NCI-H774 (cell line): ENCODE results near the gene CNST.
"Not testable (repeated sequence)": the region's sequence is repeated elsewhere in the genome, so short reads cannot be mapped to it uniquely, and the experiment has no call there.

Experiments used
- DNase-seq: peaks from one replicate; lab custom pipeline; 2025; lab: John Stamatoyannopoulos, UW

The CNST gene

GRCh38 chr1:246558041-246558440, 8.2 kb upstream of the CNST start:
- DNase-seq = no peak

GRCh38 chr1:246559310-246559709, 6.9 kb upstream of the CNST start:
- DNase-seq = no peak

- DNase-seq = not testable (repeated sequence)
Observed at GRCh38 chr1:246560833-246561232, 5.4 kb upstream of the CNST start.

DNA sequence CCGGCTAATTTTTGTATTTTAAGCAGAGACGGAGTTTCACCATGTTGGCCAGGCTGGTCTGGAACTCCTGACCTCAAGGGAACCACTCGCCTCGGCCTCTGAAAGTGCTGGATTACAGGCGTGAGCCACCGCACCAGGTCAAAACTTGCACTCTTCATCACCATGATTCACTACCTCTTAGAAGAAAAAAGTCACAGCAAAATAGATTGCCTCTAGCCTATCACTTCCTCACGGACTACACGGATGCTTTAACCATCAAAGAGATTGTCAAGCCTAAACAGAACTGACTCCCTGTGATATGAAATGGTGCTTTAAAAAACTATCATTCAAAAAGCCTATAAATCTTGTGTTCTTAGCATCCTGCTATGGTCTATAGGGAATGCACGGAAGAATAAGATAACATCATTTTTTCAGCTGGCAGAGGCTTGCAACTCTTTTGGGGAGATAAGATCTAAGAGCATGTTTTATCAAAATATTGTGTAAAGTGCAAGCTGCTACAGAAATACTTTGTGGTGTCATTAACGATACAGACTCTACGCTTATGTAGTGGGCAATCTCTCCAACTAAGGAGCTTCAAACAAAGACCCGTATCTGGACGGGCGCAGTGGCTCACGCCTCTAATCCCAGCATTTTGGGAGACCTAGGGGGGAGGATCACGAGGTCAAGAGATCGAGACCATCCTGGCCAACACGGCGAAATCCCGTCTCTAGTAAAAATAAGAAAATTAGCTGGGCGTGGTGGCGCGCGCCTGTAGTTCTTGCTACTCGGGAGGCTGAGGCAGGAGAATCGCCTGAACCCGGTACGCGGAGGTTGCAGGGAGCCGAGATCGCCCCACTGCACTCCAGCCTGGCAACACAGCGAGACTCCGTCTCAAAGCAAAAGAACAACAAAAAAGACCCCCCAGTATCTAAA, 1.2 kb upstream of the CNST start:
- DNase-seq = no peak

GRCh38 chr1:246565751-246566127, 517 bp upstream of the CNST start:
- DNase-seq = peak; percentile 52

GRCh38 chr1:246566813-246567645, 773 bp downstream of the CNST start:
- DNase-seq = no peak

- no peak for DNase-seq
Observed at GRCh38 chr1:246567646-246568235, 1.5 kb downstream of the CNST start.

GRCh38 chr1:246569248-246570238, 3.3 kb downstream of the CNST start:
- peak; percentile 73 for DNase-seq

GRCh38 chr1:246571309-246571708, 5.1 kb downstream of the CNST start:
- DNase-seq = not testable (repeated sequence)

DNA sequence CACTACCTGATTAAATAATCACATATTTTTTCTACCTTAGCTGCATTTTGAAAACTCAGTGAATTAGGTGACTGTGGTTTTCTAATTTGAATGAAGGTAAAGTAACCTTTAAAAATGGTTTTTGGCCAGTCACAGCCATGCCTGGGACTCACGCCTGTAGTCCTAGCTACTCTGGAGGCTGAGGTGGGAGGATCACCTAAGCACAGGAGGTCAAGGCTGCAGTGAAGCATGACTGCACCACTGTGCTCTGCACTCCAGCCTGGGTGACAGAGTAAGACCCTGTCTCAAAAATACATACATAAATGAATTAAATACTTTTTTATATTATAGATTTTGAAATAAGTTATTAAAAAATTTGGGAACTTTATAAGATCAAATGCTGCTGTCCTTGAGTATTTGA, 5.7 kb downstream of the CNST start:
- no peak for DNase-seq

- no peak for DNase-seq
Observed at GRCh38 chr1:246572785-246573184, 6.5 kb downstream of the CNST start.

DNA sequence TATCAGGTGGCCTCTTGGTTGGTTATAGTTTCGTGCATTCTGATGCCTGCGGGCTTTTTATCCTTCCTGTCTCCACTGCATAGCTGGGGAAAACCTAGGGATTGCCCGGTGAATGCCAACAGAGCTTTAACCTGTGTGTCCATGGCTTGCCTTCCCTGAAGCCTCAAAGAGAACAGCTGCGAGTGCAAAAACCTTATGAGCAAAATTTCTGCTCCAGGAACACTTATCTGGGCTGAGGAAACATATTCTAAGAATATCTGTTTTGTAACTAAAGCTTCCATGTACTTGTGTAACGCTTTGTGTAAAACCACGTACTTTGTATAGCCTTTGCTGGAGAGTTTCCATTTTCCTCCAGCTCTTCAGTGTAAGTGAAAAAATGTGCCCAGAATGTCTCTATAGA, 7.2 kb downstream of the CNST start:
- no peak for DNase-seq

- DNase-seq = no peak
Observed at GRCh38 chr1:246576709-246577032, 10.4 kb downstream of the CNST start.

GRCh38 chr1:246577082-246577719, 10.9 kb downstream of the CNST start:
- DNase-seq = no peak

DNA sequence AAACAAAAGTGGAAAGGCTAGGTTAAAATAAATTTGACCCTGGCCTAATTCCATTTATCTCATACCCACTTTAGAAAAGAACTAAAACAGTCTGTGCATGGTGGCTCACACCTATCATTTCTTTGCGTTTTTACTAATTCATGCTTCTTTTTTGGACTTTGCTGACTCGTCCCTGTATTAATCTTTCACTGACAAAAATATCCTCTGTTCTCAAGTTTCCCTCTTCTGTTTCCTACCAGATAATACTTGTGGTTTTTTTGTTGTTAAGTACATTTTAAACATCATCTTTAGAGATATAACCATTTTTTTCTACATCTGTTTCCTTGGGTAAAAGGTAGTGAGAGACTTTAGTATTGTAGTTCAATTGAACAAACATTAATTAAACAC, 11.5 kb downstream of the CNST start:
- no peak for DNase-seq

DNA sequence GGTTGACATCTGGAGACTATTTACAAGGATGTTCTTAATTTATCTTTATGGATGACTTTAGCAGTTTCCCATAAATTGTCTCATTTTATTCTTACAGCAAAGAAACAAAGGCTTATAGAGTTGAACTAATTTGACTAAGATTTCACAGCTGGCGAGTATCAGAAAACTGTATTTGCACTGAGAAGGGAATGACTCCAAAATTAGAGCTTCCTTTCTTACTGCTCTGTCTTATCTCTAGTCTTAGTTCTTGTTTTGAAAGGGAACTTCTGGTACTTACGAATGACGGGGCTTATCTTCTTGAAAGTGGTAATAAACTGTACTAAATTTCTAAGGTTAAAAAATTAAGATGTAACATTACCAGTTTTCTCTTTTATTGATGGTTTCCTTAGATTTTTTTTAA, 13.6 kb downstream of the CNST start:
- no peak for DNase-seq

GRCh38 chr1:246580497-246581370, 14.5 kb downstream of the CNST start:
- no peak for DNase-seq

- DNase-seq = no peak
Observed at GRCh38 chr1:246582301-246583055, 16.2 kb downstream of the CNST start.

GRCh38 chr1:246583056-246583440, 16.8 kb downstream of the CNST start:
- DNase-seq = no peak
